H1 (cell line): ENCODE data around the gene PACRGL. TPM values are rescaled to one million over a fixed set of nuclear protein-coding genes. Genes with fewer than 3 reads are reported as not detected.

ENCODE experiments used
- CTCF ChIA-PET: fragments of 300-600 bp; sonication (Branson Sonifier 250); formaldehyde crosslinking; loops from one replicate; lab custom pipeline; 2021; ENCODE audit not compliant: partially characterized antibody; lab: Charles Lee
- POLR2A ChIA-PET: fragments of 300-600 bp; sonication (Branson Sonifier 250); formaldehyde crosslinking; loops from one replicate; lab custom pipeline; 2021; ENCODE audit warnings: inconsistent platforms; ENCODE audit not compliant: partially characterized antibody; lab: Charles Lee
- DNase-seq, 2 experiments: peaks; one replicate each; pipeline versions ENCODE4 v3.0.0 to v3.0.0-alpha.2; 2010 to 2022; ENCODE audit warnings: low spot score in 2 of 2, low read depth in 1 of 2, mixed read lengths in 1 of 2
- FAIRE-seq: peaks from 2 replicates; lab custom pipeline; 2011; peaks lifted over from hg19 to GRCh38; lab: Jason Lieb, UNC
- H2AFZ ChIP-seq: 2 replicates; pipeline ENCODE4 v1.8.1; 2012; ENCODE audit warnings: low read length, inconsistent platforms
- H2AK5ac ChIP-seq: 2 replicates; pipeline ENCODE4 v1.6.1; 2013; ENCODE audit warnings: low read depth, low read length
- H2BK120ac ChIP-seq: replicated peaks from 2 replicates; pipeline ENCODE3; 2013; ENCODE audit warnings: low read depth, low read length, inconsistent platforms
- H2BK12ac ChIP-seq: 2 replicates; pipeline ENCODE4 v1.6.1; 2013; ENCODE audit warnings: low read depth, low read length
- H2BK15ac ChIP-seq: 2 replicates; pipeline ENCODE4 v1.6.1; 2013; ENCODE audit warnings: low read length
- H2BK20ac ChIP-seq: 2 replicates; pipeline ENCODE4 v1.6.1; 2013; ENCODE audit warnings: low read length
- H2BK5ac ChIP-seq: 2 replicates; pipeline ENCODE4 v1.6.1; 2013; ENCODE audit warnings: low read depth, low read length
- H3K14ac ChIP-seq: 2 replicates; pipeline ENCODE4 v1.6.1; 2013; ENCODE audit warnings: inconsistent platforms; ENCODE audit not compliant: insufficient read length
- H3K18ac ChIP-seq: 2 replicates; pipeline ENCODE4 v1.6.1; 2013; ENCODE audit warnings: low read length; ENCODE audit errors: extremely low read depth
- H3K23ac ChIP-seq: 2 replicates; pipeline ENCODE4 v1.6.1; 2013; ENCODE audit warnings: inconsistent platforms; ENCODE audit not compliant: insufficient read length
- H3K23me2 ChIP-seq: 2 replicates; pipeline ENCODE4 v1.6.1; 2013; ENCODE audit warnings: low read depth, low read length
- H3K27ac ChIP-seq: 2 replicates; pipeline ENCODE4 v1.6.1; 2011; ENCODE audit warnings: low read depth, low read length, inconsistent platforms
- H3K27me3 ChIP-seq, 4 experiments: replicated peaks in 1 of 4; 1 replicate in 1 of 4; 2 replicates in 3 of 4; pipeline versions ENCODE4 v1.6.1 to v1.8.1; 2011 to 2013; ENCODE audit warnings: low read length in 3 of 4, mild to moderate bottlenecking in 3 of 4, inconsistent platforms in 2 of 4, mixed read lengths in 2 of 4, moderate library complexity in 1 of 4; ENCODE audit not compliant: control insufficient read depth in 3 of 4, insufficient read depth in 3 of 4; ENCODE audit errors: extremely low read depth in 1 of 4
- H3K36me3 ChIP-seq, 4 experiments: 2 replicates each; pipeline versions ENCODE4 v1.6.1 to v1.8.1; 2011 to 2013; ENCODE audit warnings: mild to moderate bottlenecking in 4 of 4, low read length in 3 of 4, moderate library complexity in 2 of 4, control low read depth in 1 of 4, inconsistent platforms in 1 of 4; ENCODE audit not compliant: insufficient read depth in 4 of 4, control insufficient read depth in 2 of 4
- H3K4ac ChIP-seq: replicated peaks from 2 replicates; pipeline ENCODE3; 2013; ENCODE audit warnings: low read length, low read depth, mixed read lengths, inconsistent platforms; ENCODE audit not compliant: insufficient read length
- H3K4me1 ChIP-seq, 4 experiments: replicated peaks in 1 of 4; 1 replicate in 1 of 4; 2 replicates in 3 of 4; pipeline versions ENCODE4 v1.6.1 to v1.8.1; 2011 to 2013; ENCODE audit warnings: low read length in 3 of 4, inconsistent platforms in 2 of 4, mixed read lengths in 1 of 4; ENCODE audit not compliant: insufficient read depth in 4 of 4, control insufficient read depth in 3 of 4
- H3K4me2 ChIP-seq, 2 experiments: 2 replicates each; pipeline versions ENCODE4 v1.6.1 to v1.8.1; 2011 to 2013; ENCODE audit warnings: low read depth in 2 of 2, low read length in 2 of 2, control low read depth in 1 of 2, inconsistent platforms in 1 of 2, mild to moderate bottlenecking in 1 of 2; ENCODE audit not compliant: insufficient read depth in 1 of 2
- H3K4me3 ChIP-seq, 4 experiments: fragments of 200-600, 300-600 bp in 1 of 4; sonication (generic), shearing (Covaris generic), sonication (Bioruptor Twin) in 1 of 4; 2 replicates each; pipeline versions ENCODE4 v1.5.1 to v1.8.1; 2011 to 2016; ENCODE audit warnings: low read length in 4 of 4, low read depth in 3 of 4, control low read depth in 2 of 4, inconsistent platforms in 2 of 4, mild to moderate bottlenecking in 2 of 4, mixed read lengths in 1 of 4, moderate library complexity in 1 of 4; ENCODE audit not compliant: insufficient read depth in 2 of 4; ENCODE audit errors: extremely low read depth in 1 of 4
- H3K56ac ChIP-seq: replicated peaks from 2 replicates; pipeline ENCODE3; 2013; ENCODE audit warnings: low read depth, mild to moderate bottlenecking, mixed read lengths, low read length, inconsistent platforms; ENCODE audit not compliant: insufficient read length
- H3K79me1 ChIP-seq: 2 replicates; pipeline ENCODE4 v1.6.1; 2013; ENCODE audit warnings: low read depth, low read length, control low read depth
- H3K79me2 ChIP-seq, 2 experiments: 2 replicates each; pipeline versions ENCODE4 v1.6.1 to v1.8.1; 2012 to 2013; ENCODE audit warnings: low read length in 2 of 2, mild to moderate bottlenecking in 2 of 2, inconsistent platforms in 1 of 2; ENCODE audit not compliant: insufficient read depth in 2 of 2, control insufficient read depth in 1 of 2
- H3K9ac ChIP-seq, 4 experiments: replicated peaks in 1 of 4; 1 replicate in 1 of 4; 2 replicates in 3 of 4; pipeline versions ENCODE4 v1.6.1 to v1.8.1; 2011 to 2013; ENCODE audit warnings: low read depth in 3 of 4, low read length in 3 of 4, control low read depth in 2 of 4, mild to moderate bottlenecking in 2 of 4, moderate library complexity in 2 of 4, inconsistent platforms in 1 of 4; ENCODE audit errors: extremely low read depth in 1 of 4
- H3K9me3 ChIP-seq, 2 experiments: 2 replicates each; pipeline versions ENCODE4 v1.6.1 to v1.8.1; 2012 to 2013; ENCODE audit warnings: mild to moderate bottlenecking in 2 of 2, moderate library complexity in 2 of 2, control low read depth in 1 of 2, inconsistent platforms in 1 of 2, low read depth in 1 of 2, low read length in 1 of 2, mixed read lengths in 1 of 2; ENCODE audit not compliant: insufficient read depth in 2 of 2
- H4K20me1 ChIP-seq, 2 experiments: replicated peaks in 1 of 2; 2 replicates each; pipeline versions ENCODE3 to v1.8.1; 2011 to 2013; ENCODE audit warnings: inconsistent platforms in 2 of 2, low read length in 2 of 2, mild to moderate bottlenecking in 1 of 2; ENCODE audit not compliant: insufficient read depth in 2 of 2, control insufficient read depth in 1 of 2
- H4K5ac ChIP-seq: 2 replicates; pipeline ENCODE4 v1.6.1; 2013; ENCODE audit warnings: low read length, low read depth, mixed read lengths, inconsistent platforms; ENCODE audit not compliant: insufficient read length
- H4K8ac ChIP-seq: 2 replicates; pipeline ENCODE4 v1.8.0; 2013; ENCODE audit warnings: mild to moderate bottlenecking, moderate library complexity, low read length, inconsistent platforms; ENCODE audit not compliant: insufficient read depth; ENCODE audit errors: extremely low read depth
- H4K91ac ChIP-seq: replicated peaks from 2 replicates; pipeline ENCODE3; 2013; ENCODE audit warnings: low read length, mixed read lengths, inconsistent platforms; ENCODE audit not compliant: insufficient read length
- EGR1 ChIP-seq: IDR thresholded peaks from 2 replicates; pipeline ENCODE4 v1.6.1; 2011; ENCODE audit warnings: low read depth, low read length, borderline replicate concordance
- EP300 ChIP-seq, 2 experiments: IDR thresholded peaks; 1 replicate in 1 of 2; 2 replicates in 1 of 2; pipeline ENCODE4 v1.6.1; 2011 to 2012; ENCODE audit warnings: low read depth in 2 of 2, low read length in 2 of 2, mild to moderate bottlenecking in 2 of 2, borderline replicate concordance in 1 of 2, inconsistent platforms in 1 of 2, moderate library complexity in 1 of 2
- POLR2AphosphoS5 ChIP-seq: IDR thresholded peaks from 2 replicates; pipeline ENCODE4 v1.6.1; 2011; ENCODE audit warnings: low read depth, low read length
- SRF ChIP-seq: IDR thresholded peaks from 2 replicates; pipeline ENCODE4 v1.6.1; 2011; ENCODE audit warnings: mild to moderate bottlenecking, low read depth, low read length, moderate library complexity
- WGBS, 2 experiments: shearing (Covaris generic) in 1 of 2; methylation state at CpG; one replicate each; pipeline versions ENCODE4 v1.1.6 to v1.1.7; 2013 to 2015; ENCODE audit warnings: low lambda C conversion rate in 2 of 2, mixed read lengths in 2 of 2, inconsistent platforms in 1 of 2, low coverage in 1 of 2, missing lambda C conversion rate in 1 of 2; ENCODE audit not compliant: insufficient replicate concordance in 2 of 2, insufficient coverage in 1 of 2, insufficient read length in 1 of 2; ENCODE audit errors: extremely low coverage in 1 of 2, missing lambda C conversion rate in 1 of 2; 5-methylcytosine and 5-hydroxymethylcytosine counted together
- polyA plus RNA-seq, 7 experiments: library from polyadenylated mRNA; depleted of rRNA in 3 of 7; stranded (reverse) in 5 of 7; unstranded in 2 of 7; fragments of >200 nt in 5 of 7; fragments of 200-250 nt in 2 of 7; gene quantifications; 1 replicate in 5 of 7; 2 replicates in 1 of 7; 4 replicates in 1 of 7; pipeline versions ENCODE4 v1.2.1 to v1.2.3, GENCODE V29; 2011 to 2013; ENCODE audit warnings: missing spikeins in 2 of 7, mixed read lengths in 2 of 7
- total RNA-seq: library from RNA; stranded (reverse); fragmentation: NEBNext Ultra II Directional; extraction: Animal tissue kit (Norgen Biotek cat#: 25700); gene quantifications from 2 replicates; pipeline ENCODE4 v1.2.1, GENCODE V29; 2021
- TF ChIP-seq, protein P1 (sequence below): IDR thresholded peaks from 2 replicates; pipeline ENCODE4 v1.6.1; 2012; ENCODE audit warnings: inconsistent platforms

PACRGL gene
- total and polyA plus RNA-seq, 2 of the 8 experiments (the other 6 are each of a cell fraction or from before 2014, with no cell fraction given), result 7.0 to 13.7 TPM

DNA sequence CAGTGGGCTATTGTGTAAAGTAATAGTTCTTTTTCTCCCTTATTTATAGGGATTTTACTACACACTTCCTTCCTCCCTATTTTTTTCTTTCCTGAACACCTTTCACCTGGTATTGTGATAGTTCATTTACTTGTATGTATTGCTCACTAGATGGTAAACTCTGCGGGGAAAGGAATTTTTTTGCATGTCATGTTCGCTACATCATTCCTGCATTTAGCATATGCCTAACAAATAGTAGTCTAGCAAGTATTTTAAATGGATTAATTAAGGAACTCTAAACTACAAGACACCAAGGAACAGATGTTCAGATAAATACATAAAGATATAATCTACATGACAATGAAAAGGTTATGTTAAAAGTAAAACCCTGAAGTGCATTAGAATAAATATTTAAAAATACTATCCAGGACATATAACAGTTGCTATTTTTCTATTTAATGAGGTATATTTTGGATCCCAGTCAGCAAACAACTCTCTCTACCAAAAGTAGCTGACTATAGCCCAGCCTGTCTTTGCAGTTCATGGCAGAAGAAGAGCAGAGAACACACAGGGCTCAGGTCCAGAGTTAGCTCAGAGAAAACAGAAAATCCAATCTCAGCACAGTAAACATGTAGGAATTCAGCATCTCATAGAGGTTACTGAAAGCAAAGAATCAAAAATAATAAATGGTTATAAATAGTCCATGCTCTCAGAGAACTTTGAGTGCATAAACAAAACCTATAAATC, 87.8 kb downstream of the PACRGL start:
- Histone ChIP-seq H2BK12ac (no peak overlapping the region), H4K8ac (no peak overlapping the region), H2AFZ (no peak overlapping the region), H4K20me1 (no peaks in the 10 kb centered on the region), H3K23me2 (no peaks in the 10 kb centered on the region), H3K9me3 (peaks cover 2 to 4% of the 10 kb centered on the region in 2 experiments; a peak in 1 of 4 replicates), H3K79me2 (no peaks in the 10 kb centered on the region), H3K56ac (no peak overlapping the region), H3K27ac (no peak overlapping the region), H2AK5ac (no peak overlapping the region), H3K23ac (no peak overlapping the region), H2BK5ac (no peak overlapping the region), H3K4me1 (no peaks in the 10 kb centered on the region), H3K18ac (no peak overlapping the region), H4K91ac (no peak overlapping the region), H3K4ac (no peak overlapping the region), H3K4me2 (no peak overlapping the region), H3K9ac (no peak overlapping the region), H2BK15ac (no peak overlapping the region), H3K4me3 (no peak overlapping the region), H3K27me3 (no peaks in the 10 kb centered on the region), H3K79me1 (no peaks in the 10 kb centered on the region), H3K36me3 (no peaks in the 10 kb centered on the region), H2BK120ac (no peak overlapping the region), H3K14ac (no peak overlapping the region), H4K5ac (no peak overlapping the region), H2BK20ac (no peak overlapping the region)
- POLR2A ChIA-PET, result no interaction called here
- DNase-seq, result no peak
- FAIRE-seq, result no peak
- TF ChIP-seq SRF (no peak), EP300 (IDR thresholded peaks at IDR 0.05; ENCODE audit: borderline replicate concordance in 1 of 2, low read depth in 2 of 2, low read length in 2 of 2) (no peak), EGR1 (no peak), POLR2AphosphoS5 (no peak)
- TF ChIP-seq, protein P1, sequence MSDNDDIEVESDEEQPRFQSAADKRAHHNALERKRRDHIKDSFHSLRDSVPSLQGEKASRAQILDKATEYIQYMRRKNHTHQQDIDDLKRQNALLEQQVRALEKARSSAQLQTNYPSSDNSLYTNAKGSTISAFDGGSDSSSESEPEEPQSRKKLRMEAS, result no peak
- WGBS, 2 experiments, result 95% methylated on average over 2 of the region's 2 CpGs; no CpG with 5 or more reads in 1 of the 2 experiments
- CTCF ChIA-PET, result interaction anchor here (1.1 to 2.7 kb wide), 2 partner anchors 15 to 231 kb away, joined by 3 to 9 read pairs; no protein-coding TSS in a partner anchor
